Measurements from ENCODE around the gene ZNF74. TPM values are rescaled to one million over a fixed set of nuclear protein-coding genes. Genes with fewer than 3 reads are reported as not detected.
A peak's percentile ranks its signal among the peaks of the same experiment; 100 is the strongest.

The ZNF74 gene
- total RNA-seq, 1 donor from 2014 or later = 4.3 TPM

GRCh38 chr22:20396639-20397038 is 2.7 kb downstream of the ZNF74 start:
- no peaks in the 10 kb centered on the region for H3K27me3 Mint-ChIP-seq
- POLR2A ChIA-PET = no interaction called here
- peaks cover 33% of the 10 kb centered on the region for H3K4me1 Mint-ChIP-seq
- peak overlapping the region; percentile 39 for H3K4me3 Mint-ChIP-seq
- intact Hi-C loops (cut with micrococcal nuclease) = no loop called here
- no peak for TF ChIP-seq CTCF (IDR thresholded peaks at IDR 0.05)
- H3K27ac Mint-ChIP-seq = no peak overlapping the region
- no peaks in the 10 kb centered on the region for H3K9me3 Mint-ChIP-seq
- ATAC-seq (ENCODE audit: low read depth) (no peak), DNase-seq (no peak)
- CTCF ChIA-PET = interaction anchor here (1.4 kb wide), 1 partner anchor 22 kb away, joined by 3 read pairs; no protein-coding TSS in a partner anchor
- peaks cover 7% of the 10 kb centered on the region for H3K36me3 Mint-ChIP-seq (ENCODE audit: low read depth)

- POLR2A ChIA-PET = no interaction called here
Measured at GRCh38 chr22:20397498-20397897, 3.5 kb downstream of the ZNF74 start.

GRCh38 chr22:20398420-20398819 is 4.5 kb downstream of the ZNF74 start:
- POLR2A ChIA-PET = no interaction called here
- Mint-ChIP-seq H3K27ac (no peak overlapping the region), H3K4me3 (no peak overlapping the region), H3K36me3 (ENCODE audit: low read depth) (peaks cover 11% of the 10 kb centered on the region), H3K27me3 (no peaks in the 10 kb centered on the region), H3K9me3 (no peaks in the 10 kb centered on the region), H3K4me1 (peaks cover 31% of the 10 kb centered on the region)
- DNase-seq (no peak), ATAC-seq (ENCODE audit: low read depth) (no peak)
- no peak for TF ChIP-seq CTCF (IDR thresholded peaks at IDR 0.05)
- CTCF ChIA-PET = no interaction called here
- intact Hi-C loops (cut with micrococcal nuclease) = no loop called here

More at GRCh38 chr22:20397498-20397897, 3.5 kb downstream of the ZNF74 start:
- no peak overlapping the region for H3K4me3 Mint-ChIP-seq
- peaks cover 7% of the 10 kb centered on the region for H3K36me3 Mint-ChIP-seq (ENCODE audit: low read depth)
- TF ChIP-seq CTCF (IDR thresholded peaks at IDR 0.05) = no peak
- ATAC-seq (ENCODE audit: low read depth) (no peak), DNase-seq (no peak)
- H3K27me3 Mint-ChIP-seq = no peaks in the 10 kb centered on the region
- CTCF ChIA-PET = no interaction called here
- intact Hi-C loops (cut with micrococcal nuclease) = no loop called here
- no peak overlapping the region for H3K27ac Mint-ChIP-seq
- H3K9me3 Mint-ChIP-seq = no peaks in the 10 kb centered on the region
- peaks cover 33% of the 10 kb centered on the region for H3K4me1 Mint-ChIP-seq

GRCh38 chr22:20399866-20400605 is 6.1 kb downstream of the ZNF74 start:
- intact Hi-C loops (cut with micrococcal nuclease) = no loop called here
- no peak for TF ChIP-seq CTCF (IDR thresholded peaks at IDR 0.05)
- Mint-ChIP-seq H3K4me1 (peaks cover 18% of the 10 kb centered on the region), H3K9me3 (no peaks in the 10 kb centered on the region), H3K36me3 (ENCODE audit: low read depth) (peaks cover 20% of the 10 kb centered on the region), H3K4me3 (no peak overlapping the region), H3K27ac (no peak overlapping the region), H3K27me3 (no peaks in the 10 kb centered on the region)
- DNase-seq (no peak), ATAC-seq (ENCODE audit: low read depth) (no peak)
- ChIA-PET CTCF (no interaction called here), POLR2A (no interaction called here)

GRCh38 chr22:20400606-20401375 is 6.8 kb downstream of the ZNF74 start:
- ATAC-seq (ENCODE audit: low read depth) (no peak), DNase-seq (no peak)
- H3K27me3 Mint-ChIP-seq = no peaks in the 10 kb centered on the region
- H3K27ac Mint-ChIP-seq = no peak overlapping the region
- H3K4me1 Mint-ChIP-seq = peaks cover 10% of the 10 kb centered on the region
- no peak overlapping the region for H3K4me3 Mint-ChIP-seq
- CTCF ChIA-PET = no interaction called here
- no peaks in the 10 kb centered on the region for H3K9me3 Mint-ChIP-seq
- TF ChIP-seq CTCF (IDR thresholded peaks at IDR 0.05) = no peak
- intact Hi-C loops (cut with micrococcal nuclease) = no loop called here
- POLR2A ChIA-PET = no interaction called here
- peaks cover 21% of the 10 kb centered on the region for H3K36me3 Mint-ChIP-seq (ENCODE audit: low read depth)
